Astrocyte of the spinal cord (primary cell): ENCODE measurements around the gene LIMA1.
"Not testable (repeated sequence)": the region's sequence is repeated elsewhere in the genome, so short reads cannot be mapped to it uniquely, and the experiment has no call there.

Experiments
- DNase-seq: peaks from one replicate; pipeline ENCODE4 v3.0.0; 2011; ENCODE audit warnings: low read depth, low spot score
- H3K4me3 ChIP-seq: 2 replicates; pipeline ENCODE4 v1.5.1; 2011; ENCODE audit warnings: low read depth, mild to moderate bottlenecking, low read length, moderate library complexity
- in situ Hi-C: cut with HindIII; loops from 2 replicates; pipeline ENCODE4 v1.10.0; 2017; ENCODE audit warnings: low sequenced_read_pairs
- TF ChIP-seq, protein P1 (sequence below): IDR thresholded peaks from 2 replicates; pipeline ENCODE4 v1.5.1; 2012; ENCODE audit warnings: low read depth, mild to moderate bottlenecking, low read length, inconsistent platforms

The LIMA1 gene

DNA sequence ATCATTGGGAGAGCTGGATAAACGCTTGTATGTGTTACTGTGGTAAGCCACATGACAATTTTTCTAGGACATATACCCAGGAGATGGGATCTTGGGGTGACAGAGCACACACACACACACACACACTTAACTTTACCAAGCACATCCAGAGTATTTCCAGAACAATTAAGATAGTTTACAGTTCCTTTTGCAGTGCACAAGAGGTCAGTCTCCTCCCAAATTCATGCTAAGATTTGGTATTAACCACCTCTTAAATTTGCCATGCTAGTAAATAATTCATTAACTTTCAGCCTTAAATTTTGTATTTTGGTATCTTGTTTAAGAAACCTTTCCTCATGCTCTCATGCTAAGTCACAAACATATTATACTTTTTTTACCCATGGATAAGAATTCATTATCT is 33.9 kb upstream of the LIMA1 start:
- TF ChIP-seq, protein P1, sequence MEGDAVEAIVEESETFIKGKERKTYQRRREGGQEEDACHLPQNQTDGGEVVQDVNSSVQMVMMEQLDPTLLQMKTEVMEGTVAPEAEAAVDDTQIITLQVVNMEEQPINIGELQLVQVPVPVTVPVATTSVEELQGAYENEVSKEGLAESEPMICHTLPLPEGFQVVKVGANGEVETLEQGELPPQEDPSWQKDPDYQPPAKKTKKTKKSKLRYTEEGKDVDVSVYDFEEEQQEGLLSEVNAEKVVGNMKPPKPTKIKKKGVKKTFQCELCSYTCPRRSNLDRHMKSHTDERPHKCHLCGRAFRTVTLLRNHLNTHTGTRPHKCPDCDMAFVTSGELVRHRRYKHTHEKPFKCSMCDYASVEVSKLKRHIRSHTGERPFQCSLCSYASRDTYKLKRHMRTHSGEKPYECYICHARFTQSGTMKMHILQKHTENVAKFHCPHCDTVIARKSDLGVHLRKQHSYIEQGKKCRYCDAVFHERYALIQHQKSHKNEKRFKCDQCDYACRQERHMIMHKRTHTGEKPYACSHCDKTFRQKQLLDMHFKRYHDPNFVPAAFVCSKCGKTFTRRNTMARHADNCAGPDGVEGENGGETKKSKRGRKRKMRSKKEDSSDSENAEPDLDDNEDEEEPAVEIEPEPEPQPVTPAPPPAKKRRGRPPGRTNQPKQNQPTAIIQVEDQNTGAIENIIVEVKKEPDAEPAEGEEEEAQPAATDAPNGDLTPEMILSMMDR: peak; percentile 2
- in situ Hi-C loops: no loop called here
- DNase-seq: no peak
- no peak overlapping the region for H3K4me3 ChIP-seq

DNA sequence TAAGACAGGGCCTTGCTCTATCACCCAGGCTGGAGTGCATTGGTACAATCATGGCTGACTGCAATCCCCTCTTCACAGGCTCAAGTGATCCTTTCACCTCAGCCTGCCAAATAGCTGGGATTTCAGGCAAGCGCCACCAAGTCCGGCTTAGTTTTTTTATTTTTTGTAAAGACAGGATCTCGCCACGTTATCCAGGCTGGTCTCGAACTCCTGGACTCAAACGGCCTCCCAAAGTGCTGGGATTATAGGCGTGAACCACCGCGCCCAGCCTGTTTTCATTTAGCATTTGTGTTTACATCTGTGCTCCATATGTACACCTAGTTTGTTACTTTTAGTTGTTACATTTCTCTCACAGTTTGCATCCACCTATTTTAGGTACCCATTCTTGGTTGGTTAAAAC is 32.5 kb upstream of the LIMA1 start:
- no peak for DNase-seq
- H3K4me3 ChIP-seq: no peak overlapping the region
- in situ Hi-C loops: no loop called here
- TF ChIP-seq, protein P1: no peak

DNA sequence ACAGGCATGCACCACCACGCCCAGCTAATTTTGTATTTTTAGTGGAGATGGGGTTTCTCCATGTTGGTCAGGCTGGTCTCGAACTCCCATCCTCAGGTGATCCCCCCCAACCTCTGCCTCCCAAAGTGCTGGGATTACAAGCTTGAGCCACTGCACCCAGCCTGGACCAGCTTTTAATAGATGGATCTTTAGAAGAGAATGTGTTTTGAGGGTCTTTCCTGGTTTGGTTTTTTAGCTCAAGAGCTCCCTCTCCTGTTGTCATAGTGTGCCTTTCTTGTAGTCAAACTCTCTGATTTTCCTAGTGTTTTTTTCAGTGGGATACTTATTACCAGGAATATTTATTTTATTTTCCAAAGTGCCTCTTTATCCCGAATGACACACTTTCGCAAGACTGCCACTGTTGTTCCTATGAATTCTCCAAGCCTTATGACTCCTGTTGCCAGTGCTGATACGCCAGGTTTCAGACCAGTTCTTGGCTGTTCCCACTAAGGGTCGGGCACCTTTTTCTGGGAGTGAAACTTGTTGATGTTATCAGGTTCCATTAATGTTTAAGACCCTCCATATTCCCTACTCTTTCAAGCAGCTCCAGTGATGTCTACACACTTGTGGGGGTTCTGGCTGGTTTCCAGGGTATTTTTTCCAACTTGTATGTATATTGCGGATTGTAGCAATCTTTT is 31.5 kb upstream of the LIMA1 start:
- TF ChIP-seq, protein P1: peak; percentile 67
- in situ Hi-C loops: no loop called here
- DNase-seq: peak; percentile 71
- H3K4me3 ChIP-seq: no peak overlapping the region

DNA sequence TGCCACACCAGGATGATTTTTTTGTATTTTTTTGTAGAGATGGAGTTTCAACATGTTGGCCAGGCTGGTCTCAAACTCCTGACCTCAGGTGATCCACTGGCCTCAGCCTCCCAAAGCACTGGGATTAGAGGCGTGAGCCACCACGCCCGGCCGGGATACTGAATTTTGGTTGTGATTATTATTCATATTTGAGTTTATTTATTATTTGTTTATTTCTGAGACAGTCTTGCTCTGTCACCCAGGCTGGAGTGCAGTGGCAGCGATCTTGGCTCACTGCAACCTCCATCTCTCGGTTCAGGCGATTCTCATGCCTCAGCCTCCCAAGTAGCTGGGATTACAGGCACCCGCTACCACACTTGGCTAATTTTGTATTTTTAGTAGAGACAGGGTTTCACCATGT is 30.7 kb upstream of the LIMA1 start:
- in situ Hi-C loops, DNase-seq, H3K4me3 ChIP-seq: not testable (repeated sequence)

DNA sequence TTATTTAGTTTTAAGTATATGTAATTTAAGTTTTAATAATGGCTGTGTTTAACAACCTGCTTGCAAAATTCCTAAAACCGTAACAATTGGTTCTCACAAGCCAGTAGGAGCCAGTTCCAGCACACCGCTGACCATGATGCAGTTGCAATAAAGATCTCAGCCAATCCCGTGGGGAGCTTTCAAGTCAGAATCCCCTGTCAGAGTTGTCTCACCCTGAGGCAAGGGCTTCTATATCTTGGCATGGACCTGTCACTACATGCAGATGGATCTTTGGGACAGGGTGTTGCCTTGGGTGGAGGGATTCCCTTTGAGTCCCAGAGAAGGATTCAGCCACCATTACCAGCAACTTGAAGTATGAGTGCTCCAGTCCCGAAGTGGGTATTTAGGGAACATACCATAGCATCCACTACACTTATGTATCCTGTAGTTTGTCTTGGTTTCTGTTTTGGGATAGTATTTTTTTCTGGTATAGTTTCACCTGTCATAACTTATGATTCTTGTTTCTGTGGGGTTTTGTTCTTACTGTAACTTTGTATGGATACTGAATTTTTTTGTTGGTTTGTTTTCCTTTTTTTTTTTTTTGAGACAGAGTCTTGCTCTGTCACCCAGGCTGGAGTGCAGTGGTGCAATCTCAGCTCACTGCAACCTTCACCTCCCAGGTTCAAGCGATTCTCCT is 30.1 kb upstream of the LIMA1 start:
- no peak overlapping the region for H3K4me3 ChIP-seq
- no peak for DNase-seq
- TF ChIP-seq, protein P1: no peak
- in situ Hi-C loops: no loop called here

DNA sequence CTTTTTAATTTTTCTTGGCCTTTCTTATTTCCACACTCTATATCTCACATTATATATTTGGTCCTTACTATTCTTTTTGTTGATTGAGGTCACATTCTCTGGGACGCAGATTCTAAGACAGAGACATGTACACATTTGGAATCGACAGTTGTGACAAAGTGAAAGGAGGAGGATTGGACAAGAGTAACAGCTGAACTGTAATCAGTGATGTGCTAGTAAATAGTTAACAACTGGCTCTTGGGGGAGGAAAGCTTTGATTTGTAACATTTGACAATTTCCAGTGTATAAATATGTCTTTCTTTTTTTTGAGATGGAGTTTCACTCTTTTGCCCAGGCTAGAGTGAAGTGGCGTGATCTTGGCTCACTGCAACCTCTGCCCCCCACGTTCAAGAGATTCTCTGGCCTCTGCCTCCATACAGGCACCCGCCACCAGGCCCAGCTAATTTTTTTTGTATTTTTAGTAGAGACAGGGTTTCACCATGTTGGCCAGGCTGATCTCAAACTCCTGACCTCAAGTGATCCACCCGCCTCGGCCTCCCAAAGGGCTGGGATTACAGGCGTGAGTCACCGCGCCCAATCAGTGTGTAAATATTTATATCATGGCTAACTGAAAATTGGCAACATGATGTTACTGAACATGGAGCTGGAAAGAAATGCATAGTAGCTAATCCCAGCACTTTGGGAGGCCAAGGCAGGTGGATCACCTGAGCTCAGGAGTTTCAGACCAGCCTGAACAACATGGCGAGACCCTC is 28.7 kb upstream of the LIMA1 start:
- in situ Hi-C loops, H3K4me3 ChIP-seq: not testable (repeated sequence)
- peak; percentile 25 for DNase-seq

DNA sequence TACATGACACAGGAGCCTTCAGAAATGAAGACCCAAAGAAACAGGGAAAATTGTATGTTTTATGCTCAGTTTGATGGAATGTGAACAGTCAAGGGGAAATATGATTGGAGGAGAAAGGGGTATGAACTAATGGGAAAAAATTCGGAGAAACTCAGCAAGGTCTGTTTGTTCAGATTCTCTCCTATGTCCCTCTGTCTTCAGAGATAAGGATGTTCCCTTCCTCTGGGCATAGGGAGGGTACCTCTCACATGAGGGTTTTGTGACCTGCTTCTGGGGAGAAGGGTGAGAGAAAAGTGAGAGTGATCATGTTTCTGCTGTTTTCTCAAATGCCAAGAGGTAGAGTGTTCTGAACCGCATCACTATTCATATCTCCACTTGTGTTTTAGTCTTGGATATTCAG is 26.6 kb upstream of the LIMA1 start:
- in situ Hi-C loops: no loop called here
- no peak for DNase-seq
- H3K4me3 ChIP-seq: no peak overlapping the region
- TF ChIP-seq, protein P1: no peak
